MM.1S (cell line): Measurements from ENCODE around the gene NME7.
"Not testable (repeated sequence)": the region's sequence is repeated elsewhere in the genome, so short reads cannot be mapped to it uniquely, and the experiment has no call there.

Experiments
- DNase-seq: peaks from one replicate; pipeline ENCODE4 v3.0.0-alpha.2; 2015
- H2AFZ ChIP-seq: fragments of 300-600 bp; sonication (generic); 2 replicates; pipeline ENCODE4 v1.6.0; 2016; ENCODE audit warnings: antibody characterized with exemption, low read length
- H3F3A ChIP-seq: fragments of 300-600 bp; sonication (generic); 2 replicates; pipeline ENCODE4 v1.6.1; 2016; ENCODE audit warnings: mild to moderate bottlenecking, antibody characterized with exemption, low read length, moderate library complexity, mixed read lengths; ENCODE audit not compliant: insufficient read depth
- H3K27ac ChIP-seq: fragments of 300-600 bp; sonication (generic); 2 replicates; pipeline ENCODE4 v1.5.1; 2016; ENCODE audit warnings: mild to moderate bottlenecking, low read length
- H3K27me3 ChIP-seq: fragments of 300-600 bp; sonication (generic); replicated peaks from 2 replicates; pipeline ENCODE4 v1.6.0; 2016; ENCODE audit warnings: low read length; ENCODE audit not compliant: insufficient read depth
- H3K36me3 ChIP-seq: fragments of 300-600 bp; sonication (generic); replicated peaks from 2 replicates; pipeline ENCODE4 v1.6.1; 2016; ENCODE audit warnings: mild to moderate bottlenecking, low read length, mixed read lengths; ENCODE audit not compliant: insufficient read depth
- H3K4me1 ChIP-seq: fragments of 300-600 bp; sonication (generic); 2 replicates; pipeline ENCODE4 v1.6.1; 2016; ENCODE audit warnings: low read length, mixed read lengths
- H3K4me2 ChIP-seq: fragments of 300-600 bp; sonication (generic); 2 replicates; pipeline ENCODE4 v1.6.0; 2016; ENCODE audit warnings: low read depth, low read length
- H3K4me3 ChIP-seq: fragments of 300-600 bp; sonication (generic); 2 replicates; pipeline ENCODE4 v1.5.1; 2016; ENCODE audit warnings: low read length, mixed read lengths
- H3K79me2 ChIP-seq: fragments of 300-600 bp; sonication (generic); 2 replicates; pipeline ENCODE4 v1.6.1; 2016; ENCODE audit warnings: mixed run types, low read length, mixed read lengths
- H3K9ac ChIP-seq: fragments of 300-600 bp; sonication (generic); 2 replicates; pipeline ENCODE4 v1.6.1; 2016; ENCODE audit warnings: low read length, mixed read lengths
- H3K9me2 ChIP-seq: fragments of 300-600 bp; sonication (generic); replicated peaks from 2 replicates; pipeline ENCODE4 v1.6.1; 2016; ENCODE audit warnings: mild to moderate bottlenecking, low read length, mixed read lengths; ENCODE audit not compliant: insufficient read depth
- H3K9me3 ChIP-seq: fragments of 300-600 bp; sonication (generic); replicated peaks from 2 replicates; pipeline ENCODE4 v1.6.1; 2016; ENCODE audit warnings: mild to moderate bottlenecking, low read length, mixed read lengths; ENCODE audit not compliant: insufficient read depth
- H4K20me1 ChIP-seq: fragments of 300-600 bp; sonication (generic); 2 replicates; pipeline ENCODE4 v1.6.1; 2016; ENCODE audit warnings: mild to moderate bottlenecking, low read length, moderate library complexity, mixed read lengths; ENCODE audit not compliant: insufficient read depth
- EZH2 ChIP-seq: fragments of 300-600 bp; sonication (generic); optimal IDR thresholded peaks from 2 replicates; pipeline ENCODE3; 2017; ENCODE audit warnings: low read depth, mild to moderate bottlenecking, antibody characterized with exemption, low read length, mixed read lengths
- EZH2phosphoT487 ChIP-seq: fragments of 300-600 bp; sonication (generic); IDR thresholded peaks from 2 replicates; pipeline ENCODE4 v1.6.1; 2018; ENCODE audit warnings: antibody characterized with exemption, low read length
- TF ChIP-seq, protein P1 (sequence below): fragments of 300-600 bp; sonication (generic); IDR thresholded peaks from 2 replicates; pipeline ENCODE4 v1.5.1; 2016; ENCODE audit warnings: antibody characterized with exemption, low read length, mixed read lengths

Gene NME7

DNA sequence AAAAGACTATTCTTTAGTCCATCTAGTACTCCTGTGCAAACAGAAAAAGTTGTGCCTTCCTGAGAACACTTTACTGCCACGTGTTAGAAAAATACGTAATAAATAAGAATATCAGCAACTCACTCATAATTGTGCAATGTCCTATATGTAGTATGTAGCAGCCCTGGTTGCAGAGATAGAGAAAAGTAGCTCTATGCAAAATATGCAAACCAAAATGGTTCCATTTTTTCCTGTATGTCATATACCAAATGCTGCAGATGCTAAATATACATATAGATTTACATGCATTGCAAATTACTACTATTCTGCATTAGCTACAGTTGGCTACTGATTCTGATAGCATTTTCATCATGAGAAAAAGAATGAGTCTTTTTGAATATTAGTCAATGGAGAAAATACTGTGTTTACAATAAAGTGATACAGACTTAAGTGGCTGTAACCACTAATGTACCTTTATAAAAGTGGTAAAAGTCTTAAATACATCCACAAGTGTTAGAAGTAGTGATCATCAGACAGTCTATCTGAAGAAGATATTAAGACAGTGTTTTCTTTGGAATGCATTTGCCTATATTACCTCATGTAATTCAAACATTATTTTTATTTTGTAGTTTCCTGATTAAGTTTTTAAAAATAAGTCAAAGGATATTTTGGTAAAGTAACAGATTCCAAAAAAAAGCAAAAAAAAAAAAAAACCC is 19.8 kb downstream of the NME7 start:
- no peaks in the 10 kb centered on the region for H3K9me2 ChIP-seq

DNA sequence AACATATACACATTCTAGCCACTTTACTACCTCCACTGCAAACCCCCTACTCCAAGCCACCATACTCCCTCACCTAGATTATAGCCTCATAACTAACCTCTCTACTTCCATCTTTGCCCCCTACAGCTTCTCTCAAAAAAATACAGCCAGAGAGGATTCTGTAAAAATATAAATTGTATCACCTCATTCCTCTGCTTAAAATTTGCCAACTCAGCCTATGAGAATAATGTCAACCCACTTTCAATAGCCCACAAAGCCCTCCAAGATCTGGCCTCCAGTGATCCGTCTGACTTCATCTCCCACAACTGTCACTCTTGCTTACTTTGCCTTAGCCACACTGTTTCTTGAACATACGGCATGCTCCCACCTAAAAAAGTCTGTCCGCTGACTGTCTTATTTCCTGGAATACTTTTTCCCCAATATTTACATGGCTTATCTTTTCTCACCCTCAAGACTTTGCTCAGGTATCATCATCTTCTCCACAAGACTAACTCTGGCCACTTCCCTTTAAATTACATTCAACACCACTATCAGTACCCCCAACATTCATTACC is 21.5 kb downstream of the NME7 start:
- H3K9me2 ChIP-seq = no peaks in the 10 kb centered on the region
- H3K4me1 ChIP-seq = no peaks in the 10 kb centered on the region
- no peaks in the 10 kb centered on the region for H3K9me3 ChIP-seq
- H3K9ac ChIP-seq = no peak overlapping the region
- no peak for DNase-seq
- H4K20me1 ChIP-seq = no peaks in the 10 kb centered on the region
- H3K79me2 ChIP-seq = no peaks in the 10 kb centered on the region
- TF ChIP-seq EZH2 = no peak
- TF ChIP-seq, protein P1, sequence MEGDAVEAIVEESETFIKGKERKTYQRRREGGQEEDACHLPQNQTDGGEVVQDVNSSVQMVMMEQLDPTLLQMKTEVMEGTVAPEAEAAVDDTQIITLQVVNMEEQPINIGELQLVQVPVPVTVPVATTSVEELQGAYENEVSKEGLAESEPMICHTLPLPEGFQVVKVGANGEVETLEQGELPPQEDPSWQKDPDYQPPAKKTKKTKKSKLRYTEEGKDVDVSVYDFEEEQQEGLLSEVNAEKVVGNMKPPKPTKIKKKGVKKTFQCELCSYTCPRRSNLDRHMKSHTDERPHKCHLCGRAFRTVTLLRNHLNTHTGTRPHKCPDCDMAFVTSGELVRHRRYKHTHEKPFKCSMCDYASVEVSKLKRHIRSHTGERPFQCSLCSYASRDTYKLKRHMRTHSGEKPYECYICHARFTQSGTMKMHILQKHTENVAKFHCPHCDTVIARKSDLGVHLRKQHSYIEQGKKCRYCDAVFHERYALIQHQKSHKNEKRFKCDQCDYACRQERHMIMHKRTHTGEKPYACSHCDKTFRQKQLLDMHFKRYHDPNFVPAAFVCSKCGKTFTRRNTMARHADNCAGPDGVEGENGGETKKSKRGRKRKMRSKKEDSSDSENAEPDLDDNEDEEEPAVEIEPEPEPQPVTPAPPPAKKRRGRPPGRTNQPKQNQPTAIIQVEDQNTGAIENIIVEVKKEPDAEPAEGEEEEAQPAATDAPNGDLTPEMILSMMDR = no peak
- TF ChIP-seq EZH2phosphoT487 = no peak
- H3K27ac ChIP-seq = no peak overlapping the region
- no peak overlapping the region for H2AFZ ChIP-seq
- no peaks in the 10 kb centered on the region for H3K36me3 ChIP-seq
- H3K27me3 ChIP-seq = no peaks in the 10 kb centered on the region
- no peak overlapping the region for H3K4me2 ChIP-seq
- H3K4me3 ChIP-seq = no peak overlapping the region
- no peaks in the 10 kb centered on the region for H3F3A ChIP-seq

More for the DNA sequence above, 19.8 kb downstream of the NME7 start:
- Histone ChIP-seq H3K4me3 (no peak overlapping the region), H3K9ac (no peak overlapping the region), H4K20me1 (no peaks in the 10 kb centered on the region), H3F3A (no peaks in the 10 kb centered on the region), H3K27ac (no peak overlapping the region), H3K36me3 (no peaks in the 10 kb centered on the region), H3K9me3 (no peaks in the 10 kb centered on the region), H3K4me2 (no peak overlapping the region), H3K27me3 (no peaks in the 10 kb centered on the region), H3K79me2 (no peaks in the 10 kb centered on the region), H3K4me1 (no peaks in the 10 kb centered on the region), H2AFZ (no peak overlapping the region)
- no peak for DNase-seq
- TF ChIP-seq EZH2phosphoT487 = no peak
- TF ChIP-seq EZH2 = no peak
- TF ChIP-seq, protein P1 = no peak

DNA sequence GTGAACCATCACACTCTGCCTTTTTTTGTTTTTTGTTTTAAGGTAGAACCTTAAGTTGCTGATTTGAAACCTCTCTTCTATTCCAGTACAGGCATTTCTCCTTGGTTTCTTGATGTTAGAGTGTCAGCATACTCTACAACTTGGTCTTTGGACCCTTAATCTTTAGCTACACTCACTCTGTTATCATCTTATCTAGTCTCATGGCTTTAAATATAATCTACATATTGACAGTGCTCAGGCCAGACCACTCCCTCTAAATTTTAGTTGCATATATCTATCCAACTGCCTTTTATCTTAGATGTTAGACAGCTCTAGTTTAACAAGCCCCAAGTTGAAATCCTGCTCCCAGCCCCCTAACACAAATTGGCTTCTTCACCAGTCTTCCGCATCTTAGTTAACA is 22.1 kb downstream of the NME7 start:
- no peaks in the 10 kb centered on the region for H3F3A ChIP-seq
- no peak overlapping the region for H3K27ac ChIP-seq
- no peaks in the 10 kb centered on the region for H3K4me1 ChIP-seq
- H4K20me1 ChIP-seq = no peaks in the 10 kb centered on the region
- H3K4me3 ChIP-seq = no peak overlapping the region
- no peak overlapping the region for H3K9ac ChIP-seq
- H3K9me2 ChIP-seq = no peaks in the 10 kb centered on the region
- H3K9me3 ChIP-seq = no peaks in the 10 kb centered on the region
- TF ChIP-seq EZH2phosphoT487 (no peak), EZH2 (no peak)
- TF ChIP-seq, protein P1 = no peak
- H3K36me3 ChIP-seq = no peaks in the 10 kb centered on the region
- no peaks in the 10 kb centered on the region for H3K27me3 ChIP-seq
- H3K4me2 ChIP-seq = no peak overlapping the region
- DNase-seq = no peak
- no peaks in the 10 kb centered on the region for H3K79me2 ChIP-seq
- no peak overlapping the region for H2AFZ ChIP-seq

DNA sequence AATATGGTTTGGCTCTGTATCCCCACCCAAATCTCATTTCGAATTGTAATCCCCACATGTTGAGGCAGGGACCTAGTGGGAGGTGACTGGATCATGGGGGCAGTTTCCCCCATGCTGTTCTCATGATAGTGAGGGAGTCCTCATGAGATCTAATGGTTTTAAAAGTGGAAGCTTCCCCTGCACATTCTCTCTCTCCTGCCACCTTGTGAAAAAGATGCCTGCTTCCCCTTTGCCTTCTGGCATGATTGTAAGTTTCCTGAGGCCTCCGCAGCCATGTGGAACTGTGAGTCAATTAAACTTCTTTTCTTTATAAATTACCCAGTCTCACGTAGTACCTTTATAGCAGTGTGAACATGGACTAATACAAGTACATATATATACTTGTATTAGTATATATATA is 25.5 kb downstream of the NME7 start:
- H3K4me3 ChIP-seq, H3K79me2 ChIP-seq, H3K9me2 ChIP-seq, H3K4me2 ChIP-seq, H3K9me3 ChIP-seq, H3K4me1 ChIP-seq, H3F3A ChIP-seq, H4K20me1 ChIP-seq, H3K27me3 ChIP-seq, H3K9ac ChIP-seq, H3K36me3 ChIP-seq, H2AFZ ChIP-seq, DNase-seq, H3K27ac ChIP-seq: not testable (repeated sequence)
